Hepatocyte (in vitro differentiated cells): ENCODE data around the gene CPEB4. TPM values are rescaled to one million over a fixed set of nuclear protein-coding genes. Genes with fewer than 3 reads are reported as not detected.
A peak's percentile ranks its signal among the peaks of the same experiment; 100 is the strongest.

Experiments used
- DNase-seq: peaks from one replicate; pipeline ENCODE4 v3.0.0-alpha.2; 2016; ENCODE audit warnings: low spot score
- H2AFZ ChIP-seq: fragments of 200-600 bp; sonication (generic); 2 replicates; pipeline ENCODE4 v1.6.0; 2016; ENCODE audit warnings: antibody characterized with exemption, mild to moderate bottlenecking
- H3K27ac ChIP-seq: fragments of 200-600 bp; sonication (generic); 2 replicates; pipeline ENCODE4 v1.5.1; 2016; ENCODE audit warnings: mild to moderate bottlenecking
- H3K27me3 ChIP-seq: fragments of 200-600 bp; sonication (generic); 2 replicates; pipeline ENCODE4 v1.6.1; 2016
- H3K36me3 ChIP-seq: fragments of 200-600 bp; sonication (generic); replicated peaks from 2 replicates; pipeline ENCODE4 v1.5.1; 2016; ENCODE audit warnings: low read depth; ENCODE audit not compliant: insufficient read depth
- H3K4me1 ChIP-seq: fragments of 200-600 bp; sonication (generic); 2 replicates; pipeline ENCODE4 v1.5.1; 2016; ENCODE audit warnings: mild to moderate bottlenecking, moderate library complexity; ENCODE audit not compliant: insufficient read depth
- H3K4me2 ChIP-seq: fragments of 200-600 bp; sonication (generic); 2 replicates; pipeline ENCODE4 v1.6.0; 2016
- H3K4me3 ChIP-seq: fragments of 200-600 bp; sonication (generic); 2 replicates; pipeline ENCODE4 v1.5.1; 2016; ENCODE audit warnings: mild to moderate bottlenecking
- H3K79me2 ChIP-seq: fragments of 200-600 bp; sonication (generic); 2 replicates; pipeline ENCODE4 v1.6.0; 2017; ENCODE audit warnings: mild to moderate bottlenecking
- H3K9me2 ChIP-seq: fragments of 200-600 bp; sonication (generic); replicated peaks from 2 replicates; pipeline ENCODE4 v1.6.0; 2017; ENCODE audit warnings: mild to moderate bottlenecking; ENCODE audit not compliant: insufficient read depth
- H3K9me3 ChIP-seq: fragments of 200-600 bp; sonication (generic); 2 replicates; pipeline ENCODE4 v1.5.1; 2016; ENCODE audit warnings: low read depth, mild to moderate bottlenecking
- H4K20me1 ChIP-seq: fragments of 200-600 bp; sonication (generic); 2 replicates; pipeline ENCODE4 v1.6.0; 2016; ENCODE audit warnings: mild to moderate bottlenecking; ENCODE audit not compliant: insufficient read depth, poor library complexity, severe bottlenecking
- CTCF ChIP-seq: fragments of 200-600 bp; sonication (generic); IDR thresholded peaks from 2 replicates; pipeline ENCODE4 v1.5.1; 2016; ENCODE audit warnings: antibody characterized with exemption, mild to moderate bottlenecking; ENCODE audit not compliant: poor library complexity
- EZH2 ChIP-seq: fragments of 200-600 bp; sonication (generic); IDR thresholded peaks from 2 replicates; pipeline ENCODE4 v1.6.1; 2016; ENCODE audit warnings: antibody characterized with exemption, mild to moderate bottlenecking, borderline replicate concordance
- EZH2phosphoT487 ChIP-seq: fragments of 200-600 bp; sonication (generic); IDR thresholded peaks from one replicate; pipeline ENCODE4 v1.6.1; 2018; ENCODE audit warnings: antibody characterized with exemption, mild to moderate bottlenecking, low read depth, moderate library complexity; ENCODE audit not compliant: unreplicated experiment, severe bottlenecking
- WGBS: methylation state at CpG from one replicate; pipeline ENCODE4 v1.1.6; 2016; ENCODE audit warnings: low lambda C conversion rate; ENCODE audit errors: missing lambda C conversion rate; 5-methylcytosine and 5-hydroxymethylcytosine counted together
- polyA plus RNA-seq: library from polyadenylated mRNA; unstranded; fragments of >200 nt; fragmentation: Nextera tagmentation; extraction: Ambion mirVana; gene quantifications from 2 replicates; pipeline ENCODE4 v1.2.1, GENCODE V29; 2016
- total RNA-seq: library from RNA; depleted of rRNA; stranded (reverse); fragments of >200 nt; gene quantifications from 2 replicates; pipeline ENCODE4 v1.2.3, GENCODE V29; 2014

The CPEB4 gene
- total and polyA plus RNA-seq, 2 experiments from 2014 or later = 13.3 to 49.2 TPM

GRCh38 chr5:173920866-173921555 lies 32.9 kb downstream of the CPEB4 start:
- no peaks in the 10 kb centered on the region for H3K27me3 ChIP-seq
- no peak overlapping the region for H3K4me2 ChIP-seq
- H2AFZ ChIP-seq = no peak overlapping the region
- H3K9me2 ChIP-seq = no peaks in the 10 kb centered on the region
- WGBS = 85% methylated on average over 3 of the region's 3 CpGs
- no peaks in the 10 kb centered on the region for H3K9me3 ChIP-seq
- TF ChIP-seq EZH2 (no peak), EZH2phosphoT487 (no peak), CTCF (no peak)
- H3K4me1 ChIP-seq = peaks cover 29% of the 10 kb centered on the region
- H4K20me1 ChIP-seq = peaks cover 7% of the 10 kb centered on the region
- no peaks in the 10 kb centered on the region for H3K36me3 ChIP-seq
- H3K79me2 ChIP-seq = peaks cover 66% of the 10 kb centered on the region
- H3K27ac ChIP-seq = no peak overlapping the region
- no peak for DNase-seq
- H3K4me3 ChIP-seq = no peak overlapping the region

- H3K9me2 ChIP-seq = no peaks in the 10 kb centered on the region
- no peak overlapping the region for H3K27ac ChIP-seq
- DNase-seq = no peak
- H3K4me3 ChIP-seq = no peak overlapping the region
- H3K36me3 ChIP-seq = no peaks in the 10 kb centered on the region
- no peaks in the 10 kb centered on the region for H3K27me3 ChIP-seq
- peaks cover 32% of the 10 kb centered on the region for H3K4me1 ChIP-seq
- no peak overlapping the region for H2AFZ ChIP-seq
- WGBS = 100% methylated on average over 2 of the region's 2 CpGs
- peaks cover 76% of the 10 kb centered on the region for H3K79me2 ChIP-seq
- TF ChIP-seq CTCF (no peak), EZH2 (no peak), EZH2phosphoT487 (no peak)
- no peak overlapping the region for H3K4me2 ChIP-seq
- no peaks in the 10 kb centered on the region for H3K9me3 ChIP-seq
- peaks cover 7% of the 10 kb centered on the region for H4K20me1 ChIP-seq
These were observed 34.4 kb downstream of the CPEB4 start for GRCh38 chr5:173922527-173922926.

- WGBS = 63% methylated on average over 3 of the region's 3 CpGs
- Histone ChIP-seq H3K36me3 (no peaks in the 10 kb centered on the region), H3K27ac (peak overlapping the region; percentile 21), H3K4me2 (peak overlapping the region; percentile 28), H3K4me3 (no peak overlapping the region), H3K9me2 (no peaks in the 10 kb centered on the region), H3K79me2 (peaks cover 84% of the 10 kb centered on the region), H3K9me3 (no peaks in the 10 kb centered on the region), H4K20me1 (peaks cover 7% of the 10 kb centered on the region), H3K4me1 (peaks cover 32% of the 10 kb centered on the region), H3K27me3 (no peaks in the 10 kb centered on the region), H2AFZ (no peak overlapping the region)
- TF ChIP-seq EZH2phosphoT487 (no peak), EZH2 (no peak), CTCF (no peak)
- no peak for DNase-seq
These were observed 35.3 kb downstream of the CPEB4 start for GRCh38 chr5:173923218-173924095.
